ENCODE data around the gene KCND3.

DNA sequence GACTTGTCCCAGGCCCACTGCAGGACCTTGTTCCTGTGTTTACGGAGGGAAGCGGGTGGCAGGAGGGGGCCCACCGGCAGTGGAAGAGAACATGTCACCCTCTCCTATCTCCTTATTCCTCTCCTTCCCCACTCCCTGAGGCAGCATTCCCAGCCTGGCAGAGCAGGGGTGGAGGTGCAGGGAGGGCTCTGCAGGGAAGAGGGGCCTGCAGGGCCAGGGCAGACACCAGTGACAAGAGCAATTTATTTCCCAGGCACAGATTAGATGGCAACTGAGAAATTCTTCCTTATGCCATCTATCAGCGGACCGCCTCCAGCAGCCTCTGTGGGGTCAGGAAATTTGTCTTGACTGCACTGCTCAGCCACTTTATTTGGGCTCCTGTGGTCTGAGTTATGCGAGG lies 127.9 kb downstream of the KCND3 start:
- TF ChIP-seq, protein P1, sequence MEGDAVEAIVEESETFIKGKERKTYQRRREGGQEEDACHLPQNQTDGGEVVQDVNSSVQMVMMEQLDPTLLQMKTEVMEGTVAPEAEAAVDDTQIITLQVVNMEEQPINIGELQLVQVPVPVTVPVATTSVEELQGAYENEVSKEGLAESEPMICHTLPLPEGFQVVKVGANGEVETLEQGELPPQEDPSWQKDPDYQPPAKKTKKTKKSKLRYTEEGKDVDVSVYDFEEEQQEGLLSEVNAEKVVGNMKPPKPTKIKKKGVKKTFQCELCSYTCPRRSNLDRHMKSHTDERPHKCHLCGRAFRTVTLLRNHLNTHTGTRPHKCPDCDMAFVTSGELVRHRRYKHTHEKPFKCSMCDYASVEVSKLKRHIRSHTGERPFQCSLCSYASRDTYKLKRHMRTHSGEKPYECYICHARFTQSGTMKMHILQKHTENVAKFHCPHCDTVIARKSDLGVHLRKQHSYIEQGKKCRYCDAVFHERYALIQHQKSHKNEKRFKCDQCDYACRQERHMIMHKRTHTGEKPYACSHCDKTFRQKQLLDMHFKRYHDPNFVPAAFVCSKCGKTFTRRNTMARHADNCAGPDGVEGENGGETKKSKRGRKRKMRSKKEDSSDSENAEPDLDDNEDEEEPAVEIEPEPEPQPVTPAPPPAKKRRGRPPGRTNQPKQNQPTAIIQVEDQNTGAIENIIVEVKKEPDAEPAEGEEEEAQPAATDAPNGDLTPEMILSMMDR (conservative IDR thresholded peaks at IDR 0.05): no peak
- no peak for TF ChIP-seq ZFX (IDR thresholded peaks at IDR 0.05)
